Stimulated activated CD8-positive, alpha-beta memory T cell treated with anti-CD3 and anti-CD28 coated beads, Interleukin-7, amount 100 ng/mL, for 1 hour (primary cell): ENCODE results near the gene PRKAG3.

ENCODE experiments used
- DNase-seq, 2 donors: peaks; one replicate each; pipeline ENCODE4 v3.0.0-alpha.2; 2020; ENCODE audit warnings: low read depth in 2 of 2

PRKAG3 gene

GRCh38 chr2:218814540-218815243 lies 16.9 kb downstream of the PRKAG3 start:
- no peak for DNase-seq

GRCh38 chr2:218813771-218814460 lies 17.7 kb downstream of the PRKAG3 start:
- DNase-seq, result no peak

GRCh38 chr2:218812861-218813260 lies 18.7 kb downstream of the PRKAG3 start:
- DNase-seq, result no peak

- DNase-seq, result no peak
Measured at GRCh38 chr2:218812096-218812815, 19.3 kb downstream of the PRKAG3 start.

GRCh38 chr2:218811382-218811781 lies 20.2 kb downstream of the PRKAG3 start:
- no peak for DNase-seq

- DNase-seq, result no peak
Measured at GRCh38 chr2:218810256-218810655, 21.3 kb downstream of the PRKAG3 start.

GRCh38 chr2:218809515-218809914 lies 22.1 kb downstream of the PRKAG3 start:
- DNase-seq, result no peak

- DNase-seq, result no peak
Measured at GRCh38 chr2:218807626-218808025, 24.0 kb downstream of the PRKAG3 start.

GRCh38 chr2:218806346-218806978 lies 25.1 kb downstream of the PRKAG3 start:
- no peak for DNase-seq

GRCh38 chr2:218805627-218806026 lies 26.0 kb downstream of the PRKAG3 start:
- DNase-seq, result no peak

GRCh38 chr2:218804817-218805216 lies 26.8 kb downstream of the PRKAG3 start:
- DNase-seq, result no peak

GRCh38 chr2:218802386-218802994 lies 29.1 kb downstream of the PRKAG3 start:
- DNase-seq, result no peak

GRCh38 chr2:218799990-218800389 lies 31.6 kb downstream of the PRKAG3 start:
- no peak for DNase-seq

GRCh38 chr2:218798767-218799504 lies 32.7 kb downstream of the PRKAG3 start:
- no peak for DNase-seq

GRCh38 chr2:218796691-218797090 lies 34.9 kb downstream of the PRKAG3 start:
- DNase-seq, result no peak

GRCh38 chr2:218792433-218792832 lies 39.2 kb downstream of the PRKAG3 start:
- DNase-seq, result no peak

- DNase-seq, result no peak
Measured at GRCh38 chr2:218788529-218789255, 42.9 kb downstream of the PRKAG3 start.

- no peak for DNase-seq
Measured at GRCh38 chr2:218786133-218786532, 45.5 kb downstream of the PRKAG3 start.

GRCh38 chr2:218785103-218785502 lies 46.5 kb downstream of the PRKAG3 start:
- DNase-seq, result no peak

- DNase-seq, result no peak
Measured at GRCh38 chr2:218783688-218784087, 47.9 kb downstream of the PRKAG3 start.

GRCh38 chr2:218782528-218782844 lies 49.1 kb downstream of the PRKAG3 start:
- no peak for DNase-seq
